GM06990 (cell line): ENCODE measurements around the gene CD9.
"Not testable (repeated sequence)": the region's sequence is repeated elsewhere in the genome, so short reads cannot be mapped to it uniquely, and the experiment has no call there.

Experiments used
- DNase-seq: peaks from one replicate; pipeline ENCODE4 v3.0.0-alpha.2; 2011; ENCODE audit not compliant: insufficient read length; ENCODE audit errors: extremely low read depth
- H3K27me3 ChIP-seq: replicated peaks from 2 replicates; pipeline ENCODE4 v1.6.0; 2011; ENCODE audit warnings: low read length; ENCODE audit not compliant: control insufficient read depth, insufficient read depth
- H3K36me3 ChIP-seq: 2 replicates; pipeline ENCODE4 v1.5.1; 2011; ENCODE audit warnings: low read length; ENCODE audit not compliant: control insufficient read depth, insufficient read depth
- H3K4me3 ChIP-seq: replicated peaks from 2 replicates; pipeline ENCODE4 v1.5.1; 2011; ENCODE audit warnings: low read depth, mild to moderate bottlenecking, control low read depth, low read length
- CTCF ChIP-seq: IDR thresholded peaks from 2 replicates; pipeline ENCODE4 v1.5.1; 2011; ENCODE audit warnings: low read length, control low read depth, mild to moderate bottlenecking, inconsistent platforms; ENCODE audit not compliant: insufficient read depth, poor library complexity, severe bottlenecking

Gene CD9

DNA sequence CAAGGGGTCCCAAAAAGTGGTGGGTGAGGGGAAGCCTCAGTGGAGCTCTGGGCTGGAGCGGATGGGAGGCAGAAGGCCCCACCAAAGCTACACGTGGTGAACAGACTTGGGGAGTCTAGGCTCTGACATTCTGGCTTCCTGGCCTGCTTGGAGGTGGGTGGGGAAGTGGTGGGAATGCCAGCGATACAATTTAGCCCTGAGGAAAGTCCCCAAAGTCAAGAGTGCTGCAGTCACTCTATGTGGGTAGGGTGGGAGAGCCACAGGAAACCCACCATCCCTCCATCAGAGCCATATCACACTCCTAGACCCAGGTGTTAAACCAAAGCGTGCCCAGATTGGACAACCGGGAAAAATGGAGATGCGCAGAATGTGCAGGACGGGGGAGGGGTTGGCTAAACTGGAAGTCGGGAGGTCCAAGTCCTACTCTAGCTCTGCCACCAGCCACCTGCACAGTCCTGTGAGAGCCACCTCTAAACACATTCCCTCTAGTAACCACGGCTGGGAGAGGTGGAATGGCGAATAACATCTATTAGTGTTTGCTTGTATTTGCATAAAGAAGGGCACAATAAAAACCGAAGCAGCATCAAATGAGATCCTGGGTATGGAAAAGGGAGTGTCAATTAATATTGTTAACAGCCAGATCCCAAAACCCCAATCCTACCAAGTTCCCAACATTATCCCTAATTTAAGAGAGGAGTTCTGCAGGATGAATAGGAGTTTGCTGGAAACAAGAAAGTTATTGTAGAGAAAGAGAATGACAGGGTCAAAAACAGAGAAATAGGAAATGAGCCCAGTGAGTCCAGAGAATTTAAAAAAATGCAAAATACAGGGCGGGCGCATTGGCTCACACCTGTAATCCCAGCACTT is 14.0 kb upstream of the CD9 start:
- no peak for TF ChIP-seq CTCF
- DNase-seq, result no peak
- H3K36me3 ChIP-seq, result no peaks in the 10 kb centered on the region
- H3K4me3 ChIP-seq, result no peak overlapping the region
- H3K27me3 ChIP-seq, result peaks cover 2% of the 10 kb centered on the region

- H3K27me3 ChIP-seq, result peaks cover 2% of the 10 kb centered on the region
- no peak for DNase-seq
- TF ChIP-seq CTCF, result no peak
- no peak overlapping the region for H3K4me3 ChIP-seq
- H3K36me3 ChIP-seq, result no peaks in the 10 kb centered on the region
These were observed 12.0 kb upstream of the CD9 start for GRCh38 chr12:6187948-6188793.

- TF ChIP-seq CTCF, result no peak
- Histone ChIP-seq H3K27me3 (peaks cover 5% of the 10 kb centered on the region), H3K4me3 (no peak overlapping the region), H3K36me3 (no peaks in the 10 kb centered on the region)
- no peak for DNase-seq
These were observed 11.2 kb upstream of the CD9 start for GRCh38 chr12:6189028-6189427.

GRCh38 chr12:6189952-6190598 is 10.1 kb upstream of the CD9 start:
- H3K4me3 ChIP-seq, H3K36me3 ChIP-seq, DNase-seq, H3K27me3 ChIP-seq: not testable (repeated sequence)

DNA sequence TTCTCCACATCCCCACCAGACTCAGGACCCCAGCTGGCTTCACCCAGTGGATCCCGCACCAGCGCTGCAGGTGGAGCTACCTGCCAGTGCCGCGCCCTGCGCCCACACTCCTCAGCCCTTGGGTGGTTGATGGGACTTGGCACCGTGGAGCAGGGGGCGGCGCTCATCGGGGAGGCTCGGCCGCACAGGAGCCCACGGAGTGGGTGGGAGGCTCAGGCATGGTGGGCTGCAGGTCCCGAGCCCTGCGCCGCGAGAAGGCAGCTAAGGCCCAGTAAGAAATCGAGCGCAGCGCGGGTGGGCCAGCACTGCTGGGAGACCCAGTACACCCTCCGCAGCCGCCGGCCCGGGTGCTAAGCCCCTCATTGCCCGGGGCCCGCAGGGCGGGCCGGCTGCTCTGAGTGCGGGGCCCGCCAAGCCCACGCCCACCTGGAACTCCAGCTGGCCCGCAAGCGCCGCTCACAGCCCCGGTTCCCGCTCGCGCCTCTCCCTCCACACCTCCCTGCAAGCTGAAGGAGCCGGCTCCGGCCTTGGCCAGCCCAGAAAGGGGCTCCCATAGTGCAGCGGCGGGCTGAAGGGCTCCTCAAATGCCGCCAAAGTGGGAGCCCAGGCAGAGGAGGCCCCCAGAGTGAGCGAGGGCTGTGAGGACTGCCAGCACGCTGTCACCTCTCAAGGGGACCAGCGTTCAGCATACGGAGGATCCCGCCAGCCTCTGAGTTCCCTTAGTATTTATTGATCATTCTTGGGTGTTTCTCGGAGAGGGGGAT is 9.3 kb upstream of the CD9 start:
- not testable (repeated sequence) for H3K4me3 ChIP-seq, H3K36me3 ChIP-seq, H3K27me3 ChIP-seq, DNase-seq

- Histone ChIP-seq H3K36me3 (no peaks in the 10 kb centered on the region), H3K4me3 (no peak overlapping the region), H3K27me3 (peaks cover 5% of the 10 kb centered on the region)
- no peak for TF ChIP-seq CTCF
- no peak for DNase-seq
These were observed 7.4 kb upstream of the CD9 start for GRCh38 chr12:6192604-6193380.
